ENCODE results near the gene NCOA5.

Gene NCOA5

DNA sequence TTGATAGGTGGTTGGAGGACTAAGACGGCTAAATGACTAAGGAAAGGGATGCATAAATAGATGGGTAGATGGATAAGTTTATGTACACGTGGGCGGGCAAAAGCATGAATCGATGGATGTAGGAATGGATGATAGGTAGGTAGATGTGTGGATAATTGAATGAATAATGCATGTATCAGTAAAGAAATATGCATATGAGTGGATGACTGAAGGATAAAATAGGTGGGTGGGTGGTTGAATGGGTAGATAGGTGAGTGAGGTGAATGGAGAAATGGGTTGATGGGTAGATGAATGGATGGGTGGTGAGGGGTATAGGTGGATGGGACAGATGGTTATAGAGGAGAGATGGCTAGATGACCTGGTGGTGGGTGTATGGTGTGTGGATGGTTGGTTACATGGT, 40.6 kb downstream of the NCOA5 start:
- Histone ChIP-seq H3K4me3 (no peak overlapping the region), H3K27ac (no peak overlapping the region)

DNA sequence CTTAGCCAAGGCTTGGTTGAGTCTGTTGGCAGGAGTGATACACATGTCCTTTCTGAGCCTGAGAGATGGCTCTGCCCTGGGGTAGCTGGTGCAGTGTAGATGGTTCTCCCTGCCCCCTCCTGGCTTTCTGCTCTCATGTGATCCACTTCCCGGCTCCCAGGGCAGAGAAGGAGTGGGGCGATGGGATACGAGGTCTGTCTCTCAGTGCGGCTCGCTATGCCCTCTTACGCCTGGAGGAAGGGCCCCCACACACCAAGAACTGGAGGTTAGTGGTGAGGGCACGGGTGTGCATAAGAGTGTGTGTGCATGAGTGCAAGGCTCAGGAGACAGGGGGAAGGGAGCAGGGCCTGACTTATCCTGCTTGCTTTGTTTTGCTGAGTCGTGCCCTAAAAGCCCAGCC, 41.9 kb downstream of the NCOA5 start:
- Histone ChIP-seq H3K4me3 (no peak overlapping the region), H3K27ac (no peak overlapping the region)

DNA sequence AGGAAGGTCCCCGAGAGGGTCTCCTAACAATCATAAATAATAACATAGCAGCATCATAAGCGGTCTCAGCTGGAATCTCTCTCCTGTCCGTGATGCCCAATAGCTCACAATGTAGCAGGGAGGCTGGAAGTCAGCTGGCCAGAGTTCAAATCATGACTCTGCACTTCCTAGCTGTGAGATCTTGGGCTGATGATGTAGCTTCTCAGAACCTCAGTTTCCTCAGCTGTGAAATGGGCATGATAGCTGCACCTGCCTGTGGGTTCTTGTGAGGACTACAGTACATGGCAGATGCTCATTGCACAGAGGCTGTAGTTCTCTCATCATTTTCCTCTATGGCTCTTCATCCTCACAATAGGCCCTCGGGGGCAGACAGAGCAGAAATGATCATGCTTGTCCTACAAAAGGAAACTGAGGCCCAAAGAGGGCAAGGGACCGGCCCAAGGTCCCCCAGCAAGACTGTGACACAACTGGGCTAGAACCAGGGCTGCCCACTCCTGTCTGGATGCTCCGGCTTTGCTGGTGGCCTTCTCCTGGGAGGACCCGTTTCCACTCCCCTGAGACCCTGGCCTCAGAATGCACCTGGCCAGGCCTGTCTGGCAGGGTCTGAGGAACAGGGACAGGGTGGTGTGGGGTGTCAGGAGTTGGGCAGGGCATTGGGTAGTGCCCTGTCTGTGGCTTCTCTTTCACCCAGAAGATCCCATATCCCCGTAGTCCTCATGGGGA, 43.0 kb downstream of the NCOA5 start:
- Histone ChIP-seq H3K4me3 (no peak overlapping the region), H3K27ac (no peak overlapping the region)

DNA sequence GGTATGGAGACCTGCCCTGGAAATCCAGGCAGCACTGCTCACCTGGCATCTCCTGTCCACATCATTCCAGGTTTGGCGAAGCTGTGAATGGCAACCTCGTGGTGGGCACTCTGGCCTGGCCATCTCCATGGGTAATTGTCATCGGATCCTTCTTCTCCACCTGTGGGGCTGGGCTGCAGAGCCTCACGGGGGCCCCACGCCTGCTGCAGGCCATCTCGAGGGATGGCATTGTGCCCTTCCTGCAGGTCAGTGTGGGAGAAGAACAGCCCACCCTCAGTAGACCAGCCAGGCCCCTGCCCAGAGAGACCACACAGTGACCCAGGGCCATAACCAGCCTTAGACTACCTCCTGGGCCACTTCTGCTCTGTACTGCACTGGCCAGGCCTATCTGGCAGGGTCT, 44.9 kb downstream of the NCOA5 start:
- no peak overlapping the region for H3K4me3 ChIP-seq
- no peak overlapping the region for H3K27ac ChIP-seq

DNA sequence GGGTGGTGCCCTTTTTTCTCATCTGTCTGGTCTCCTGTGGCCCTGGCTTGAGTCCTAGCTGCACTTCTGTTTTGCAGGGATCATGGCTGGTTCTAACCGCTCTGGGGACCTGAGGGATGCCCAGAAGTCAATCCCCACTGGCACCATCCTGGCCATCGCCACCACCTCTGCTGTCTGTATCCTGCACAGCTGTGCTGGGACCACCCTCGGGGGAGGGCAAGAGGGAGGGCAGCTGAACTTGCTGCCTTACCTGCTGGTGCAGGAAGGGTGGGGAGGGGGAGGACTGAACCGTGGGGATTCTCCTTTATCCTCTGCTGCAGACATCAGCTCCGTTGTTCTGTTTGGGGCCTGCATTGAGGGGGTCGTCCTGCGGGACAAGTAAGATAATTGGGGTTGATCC, 46.2 kb downstream of the NCOA5 start:
- Histone ChIP-seq H3K27ac (no peak overlapping the region), H3K4me3 (no peak overlapping the region)

DNA sequence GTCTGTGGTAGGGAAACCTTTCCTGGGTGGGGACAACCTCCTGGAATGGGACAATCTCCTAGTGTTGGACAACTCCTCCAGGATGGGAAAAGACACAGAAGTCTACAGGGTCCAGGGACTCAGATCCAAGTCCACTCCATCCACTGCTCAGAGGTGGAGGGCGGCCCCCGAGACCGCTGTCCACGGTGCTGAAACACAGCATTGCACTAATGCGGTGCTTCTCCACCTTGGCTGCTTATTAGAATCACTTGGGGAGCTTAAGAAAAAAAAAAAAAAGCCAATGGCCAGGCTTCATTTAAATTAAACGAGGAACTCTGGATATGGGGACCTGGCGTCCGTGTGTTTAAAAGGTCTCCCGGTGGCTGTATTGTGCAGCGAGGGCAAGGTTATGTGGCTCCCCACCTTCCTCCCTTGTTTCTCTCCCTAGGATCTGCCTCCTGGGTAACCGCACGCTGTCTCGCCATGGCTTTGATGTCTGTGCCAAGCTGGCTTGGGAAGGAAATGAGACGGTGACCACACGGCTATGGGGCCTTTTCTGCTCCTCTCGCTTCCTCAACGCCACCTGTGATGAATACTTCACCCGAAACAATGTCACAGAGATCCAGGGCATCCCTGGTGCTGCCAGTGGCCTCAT, 48.7 kb downstream of the NCOA5 start:
- no peak overlapping the region for H3K4me3 ChIP-seq

DNA sequence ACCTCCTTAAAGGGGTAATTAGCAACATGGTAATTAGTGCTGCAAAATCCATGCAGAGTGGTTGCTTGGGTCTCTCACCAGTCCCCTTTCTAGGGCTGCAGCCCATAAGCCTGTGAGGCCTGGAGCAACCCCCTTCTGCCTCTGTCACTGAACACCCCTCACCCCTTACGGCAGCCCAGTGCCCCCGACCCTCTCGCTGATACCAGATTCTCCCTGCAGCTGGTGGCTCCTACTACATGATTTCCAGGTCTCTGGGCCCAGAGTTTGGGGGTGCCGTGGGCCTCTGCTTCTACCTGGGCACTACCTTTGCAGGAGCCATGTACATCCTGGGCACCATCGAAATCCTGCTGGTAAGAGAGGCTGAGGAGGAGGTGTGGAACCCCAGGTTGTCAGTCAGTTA, 52.7 kb downstream of the NCOA5 start:
- no peak overlapping the region for H3K4me3 ChIP-seq
- H3K27ac ChIP-seq: no peak overlapping the region

More for the DNA sequence above, 48.7 kb downstream of the NCOA5 start:
- no peak overlapping the region for H3K27ac ChIP-seq

DNA sequence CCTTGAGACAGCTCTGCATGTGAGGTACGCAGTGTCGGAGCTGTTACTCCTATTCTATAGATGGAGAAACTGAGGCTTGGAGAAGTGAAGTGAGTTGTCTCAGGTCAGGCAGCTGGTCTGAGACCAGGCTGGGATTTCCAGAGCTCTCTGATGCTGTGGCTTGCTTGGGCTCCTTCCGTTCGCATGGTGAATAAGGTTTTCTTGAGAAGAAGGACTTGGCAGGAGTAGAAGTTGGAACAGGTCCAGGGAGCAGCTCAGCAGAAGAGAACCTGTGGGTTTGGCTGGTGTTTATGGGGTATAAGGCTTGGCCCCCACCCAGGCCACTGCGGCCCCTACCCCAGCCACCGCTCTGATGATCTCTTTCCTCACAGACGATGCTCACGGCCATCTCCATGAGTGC, 53.4 kb downstream of the NCOA5 start:
- no peak overlapping the region for H3K4me3 ChIP-seq

DNA sequence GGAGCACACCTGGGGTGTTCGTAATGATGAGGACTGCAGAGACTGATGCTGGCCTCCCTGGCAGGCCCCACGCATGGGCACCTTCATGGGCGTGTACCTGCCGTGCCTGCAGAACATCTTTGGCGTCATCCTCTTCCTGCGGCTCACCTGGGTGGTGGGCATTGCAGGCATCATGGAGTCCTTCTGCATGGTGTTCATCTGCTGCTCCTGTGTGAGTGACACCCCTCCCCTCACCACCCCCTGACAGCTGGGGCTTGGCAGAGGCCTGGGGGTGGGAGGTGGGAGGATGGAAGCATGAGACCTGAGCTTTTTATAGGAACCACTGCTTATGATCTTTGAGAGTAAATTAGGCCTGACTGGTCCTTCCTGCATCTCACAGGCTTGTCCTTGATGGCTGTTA, 54.0 kb downstream of the NCOA5 start:
- H3K27ac ChIP-seq: no peak overlapping the region
- H3K4me3 ChIP-seq: no peak overlapping the region

More for the DNA sequence above, 53.4 kb downstream of the NCOA5 start:
- H3K27ac ChIP-seq: no peak overlapping the region

DNA sequence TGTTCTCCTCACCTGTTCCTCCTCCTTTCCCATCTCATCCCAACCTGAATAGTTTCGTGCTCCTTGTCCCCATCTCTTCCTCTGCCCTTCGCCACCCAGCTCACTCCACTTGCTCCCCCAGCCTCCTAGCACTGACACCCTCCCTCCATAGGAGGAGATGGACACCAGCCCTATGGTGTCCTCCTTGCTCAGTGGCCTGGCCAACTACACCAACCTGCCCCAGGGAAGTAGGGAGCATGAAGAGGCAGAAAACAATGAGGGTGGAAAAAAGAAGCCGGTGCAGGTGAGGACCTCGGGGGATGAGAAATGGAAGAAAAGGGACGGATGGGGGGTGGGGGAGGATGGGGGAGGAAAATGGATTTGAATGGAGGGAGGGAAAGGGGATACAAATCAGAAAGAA, 54.5 kb downstream of the NCOA5 start:
- Histone ChIP-seq H3K4me3 (no peak overlapping the region), H3K27ac (no peak overlapping the region)

DNA sequence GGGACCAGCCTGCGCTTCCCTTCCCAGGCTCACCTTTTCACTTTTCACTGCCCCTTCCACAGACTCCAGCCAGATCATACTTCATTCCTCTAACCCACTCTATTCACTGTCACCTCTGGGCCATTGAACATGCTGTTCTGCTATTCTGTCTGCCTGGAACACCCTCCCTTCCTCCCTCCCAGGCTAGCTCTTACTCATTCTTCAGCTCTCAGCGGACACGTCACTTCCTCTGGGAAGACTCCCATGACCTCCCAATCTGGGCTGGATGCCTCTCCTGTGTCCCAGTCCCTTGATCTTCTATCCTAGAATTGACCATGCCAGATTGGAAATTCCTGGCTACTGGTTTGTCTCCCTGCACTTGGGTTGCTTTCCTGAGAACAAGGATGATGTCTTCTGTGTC, 55.7 kb downstream of the NCOA5 start:
- no peak overlapping the region for H3K27ac ChIP-seq
- no peak overlapping the region for H3K4me3 ChIP-seq

DNA sequence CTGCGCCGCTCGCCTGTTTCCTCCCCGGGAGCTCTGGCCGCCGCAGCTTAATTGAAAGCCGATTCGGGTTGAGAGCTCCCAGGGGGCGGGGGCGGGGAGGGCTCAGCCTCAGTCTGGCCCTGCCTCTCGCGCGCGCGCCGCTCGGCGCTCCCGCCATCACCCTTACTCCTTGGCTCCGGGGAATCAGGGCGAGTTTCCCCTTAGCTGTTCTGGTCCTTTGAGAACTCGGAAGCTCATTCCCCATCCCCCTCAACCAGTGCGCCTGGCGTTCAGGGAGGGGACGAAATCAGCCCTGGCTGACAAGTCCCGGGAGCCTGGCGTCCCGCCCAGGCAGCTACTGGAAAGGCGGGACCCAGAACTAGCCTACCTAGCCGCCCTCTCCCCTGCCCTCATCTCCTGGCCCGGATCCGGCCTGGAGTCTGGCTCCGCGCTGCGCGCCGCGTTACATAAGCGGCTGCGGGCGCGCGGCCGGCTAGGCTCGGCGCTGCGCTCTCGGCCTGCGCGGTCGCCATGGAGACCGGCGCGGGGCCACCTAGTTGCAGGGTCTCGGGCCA, 58.0 kb downstream of the NCOA5 start:
- Histone ChIP-seq H3K4me3 (peak overlapping the region in 2 of 7 experiments; percentile 0 to 22), H3K27ac (no peak overlapping the region)

DNA sequence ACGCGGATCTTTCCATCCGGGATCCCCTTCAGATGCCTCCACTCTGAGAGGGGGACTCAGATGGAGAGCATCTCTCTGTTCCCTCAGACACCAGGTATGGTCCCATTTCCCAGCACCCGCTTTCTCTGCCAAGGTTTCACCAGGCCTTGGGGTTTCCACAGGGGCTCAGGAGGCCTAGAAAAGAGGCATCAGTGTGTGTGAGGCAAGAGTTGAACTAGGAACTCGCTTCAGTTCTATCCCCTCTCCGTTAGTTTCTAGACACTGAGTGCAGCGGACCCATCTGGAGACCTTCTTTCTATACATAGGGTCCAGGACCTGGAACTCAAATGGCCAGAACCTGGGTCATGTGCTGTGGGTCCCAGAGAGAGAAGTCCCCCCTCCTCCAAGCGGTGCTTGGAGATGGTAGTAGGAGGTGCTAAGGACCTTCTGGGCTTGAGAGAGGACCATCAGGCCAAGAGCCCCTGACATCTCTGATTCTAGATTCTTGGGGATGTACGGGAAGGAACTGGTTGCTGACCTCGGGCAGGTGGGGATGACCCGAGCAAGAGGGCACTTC, 58.7 kb downstream of the NCOA5 start:
- no peak overlapping the region for H3K27ac ChIP-seq
- no peak overlapping the region for H3K4me3 ChIP-seq

DNA sequence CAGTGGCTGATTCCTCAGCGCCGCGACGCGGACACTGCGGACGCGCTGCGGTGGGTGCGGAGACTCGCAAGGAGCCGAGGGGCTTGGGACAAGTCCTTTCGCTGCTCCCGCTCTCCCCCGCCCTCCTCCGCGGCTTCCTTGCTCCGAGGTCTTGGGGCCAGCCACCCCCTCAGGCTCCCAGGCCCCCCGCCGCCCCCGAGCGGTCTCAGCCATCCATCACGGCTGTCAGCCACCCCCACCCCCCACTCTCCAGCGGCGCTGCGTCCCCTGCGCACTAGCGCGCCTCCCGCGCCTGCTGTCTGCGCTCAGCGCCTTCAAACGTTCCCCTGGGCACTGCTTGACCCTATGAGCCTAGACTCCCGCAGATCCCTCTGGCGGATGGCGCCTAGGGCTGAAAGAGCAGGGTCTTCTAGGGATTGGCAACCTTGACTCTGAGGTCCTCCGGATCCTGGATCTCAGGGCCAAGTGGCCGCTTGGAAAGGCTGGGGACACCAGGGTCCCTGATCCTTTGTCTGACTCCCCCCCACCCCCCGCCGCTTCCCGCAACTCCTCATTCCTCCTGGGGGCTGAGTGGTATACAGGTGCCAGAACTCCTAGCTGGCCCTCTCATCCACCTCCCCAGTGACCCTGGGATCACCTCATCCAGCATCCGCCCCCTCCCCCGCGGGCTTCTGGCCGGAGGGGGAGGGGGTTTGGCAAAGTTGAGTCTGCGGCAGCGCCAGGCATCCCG, 59.3 kb downstream of the NCOA5 start:
- no peak overlapping the region for H3K4me3 ChIP-seq
- H3K27ac ChIP-seq: no peak overlapping the region

DNA sequence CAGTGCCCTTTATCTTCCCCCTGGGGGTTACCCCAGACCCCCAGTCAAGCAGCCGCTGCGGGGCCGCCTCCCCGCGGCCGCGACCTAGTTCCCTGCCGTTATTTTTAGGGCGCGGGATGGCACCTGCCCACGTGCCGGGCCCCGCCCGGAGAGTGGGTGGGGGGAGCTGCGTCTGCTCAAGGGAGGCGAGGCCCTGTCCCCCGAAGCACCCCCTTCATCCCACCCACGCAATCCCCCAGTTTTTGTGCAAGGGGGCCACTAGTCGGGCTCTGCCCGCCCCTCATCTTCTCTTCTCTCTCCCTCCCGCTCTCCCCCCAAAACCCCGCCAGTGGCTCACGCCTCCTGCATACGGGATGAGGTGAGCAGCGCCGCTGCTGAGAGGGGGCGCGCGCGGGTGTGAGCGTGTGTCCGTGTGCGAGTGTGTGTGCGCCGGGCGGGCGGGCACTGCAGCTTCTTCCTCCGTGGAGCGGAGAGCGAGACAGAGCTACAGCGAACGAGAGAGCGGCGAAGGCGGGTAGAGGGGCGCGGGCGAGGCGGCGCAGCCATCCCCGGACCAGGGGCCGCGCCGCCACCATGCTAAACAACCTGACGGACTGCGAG, 60.9 kb downstream of the NCOA5 start, which contains the start of gene SLC12A5:
Gene SLC12A5 (plus strand): TSS at position 444 of the 600 bp plus-strand sequence. CDS start 130 bp downstream, at position 574.
- H3K4me3 ChIP-seq: no peak within 1 kb of the TSS
- H3K27ac ChIP-seq: no peak within 1 kb of the TSS

DNA sequence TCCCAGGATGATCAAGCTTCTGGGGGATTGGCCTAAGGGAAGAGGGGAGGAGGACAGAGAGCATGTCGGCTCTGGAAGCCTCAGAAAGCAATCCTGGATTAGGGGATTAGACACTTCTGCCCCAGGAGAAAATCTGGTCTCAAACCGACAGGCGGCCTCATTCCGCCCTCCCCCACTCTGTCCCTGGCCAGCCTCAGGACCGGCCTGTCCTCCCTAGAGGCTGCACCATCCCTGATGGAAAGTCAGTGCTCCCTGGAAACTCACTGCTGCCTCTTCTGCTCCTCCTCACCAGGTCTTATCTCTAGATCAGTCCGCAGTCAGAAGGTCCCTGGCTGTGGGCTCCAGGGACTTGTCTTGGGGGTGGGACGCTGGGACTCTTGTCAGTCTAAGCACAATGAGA, 61.7 kb downstream of the NCOA5 start:
- H3K4me3 ChIP-seq: no peak overlapping the region
- no peak overlapping the region for H3K27ac ChIP-seq

DNA sequence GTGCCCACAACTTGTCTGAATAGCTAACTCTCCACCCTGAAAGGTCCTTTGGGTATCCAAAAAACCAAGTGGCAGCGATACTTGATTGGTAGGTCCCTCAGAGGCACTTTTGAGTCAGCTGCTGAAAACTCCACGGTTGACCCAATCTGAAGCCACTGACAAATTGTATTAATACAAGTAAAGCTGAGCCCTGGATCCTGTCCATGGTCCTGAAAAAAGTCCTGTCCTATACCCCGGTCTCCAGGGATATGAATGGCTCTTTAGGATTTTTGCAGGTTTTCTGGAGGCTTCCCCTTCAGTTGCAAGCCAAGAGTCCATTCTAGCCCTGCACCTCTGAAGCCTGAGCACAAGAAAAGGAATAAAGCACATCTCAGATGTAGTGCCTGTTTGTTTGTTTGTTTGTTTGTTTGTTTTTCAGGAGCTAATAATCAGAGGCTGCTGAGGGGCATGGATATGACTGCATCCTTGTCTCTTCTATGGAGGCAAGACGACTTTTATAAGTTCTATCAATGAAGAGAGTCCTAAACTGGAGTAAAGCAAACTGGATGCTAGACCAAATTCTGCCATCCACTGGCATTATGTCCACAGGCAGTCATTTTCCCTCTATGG, 62.4 kb downstream of the NCOA5 start:
- Histone ChIP-seq H3K27ac (no peak overlapping the region), H3K4me3 (no peak overlapping the region)

DNA sequence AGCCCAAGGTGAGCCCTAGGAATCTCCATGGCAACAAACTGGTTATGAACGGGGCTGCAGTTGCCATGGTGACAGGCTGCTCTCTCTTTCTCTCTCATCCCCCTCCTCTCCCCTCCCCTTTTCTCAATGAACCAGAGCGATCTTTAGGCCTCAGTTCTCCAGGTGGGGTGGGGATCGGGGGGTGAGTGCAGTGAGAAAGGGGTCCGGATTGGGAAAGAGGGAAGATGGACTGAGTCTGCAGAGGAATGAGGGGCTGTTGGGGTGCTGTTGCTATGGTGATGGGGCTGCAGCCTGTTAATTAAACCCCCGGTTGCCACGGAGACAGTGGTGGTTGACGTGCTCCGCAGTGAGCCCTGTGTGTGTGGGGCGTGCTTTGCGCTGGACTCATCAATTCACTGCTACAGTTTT, 64.4 kb downstream of the NCOA5 start:
- Histone ChIP-seq H3K27ac (no peak overlapping the region), H3K4me3 (no peak overlapping the region)

DNA sequence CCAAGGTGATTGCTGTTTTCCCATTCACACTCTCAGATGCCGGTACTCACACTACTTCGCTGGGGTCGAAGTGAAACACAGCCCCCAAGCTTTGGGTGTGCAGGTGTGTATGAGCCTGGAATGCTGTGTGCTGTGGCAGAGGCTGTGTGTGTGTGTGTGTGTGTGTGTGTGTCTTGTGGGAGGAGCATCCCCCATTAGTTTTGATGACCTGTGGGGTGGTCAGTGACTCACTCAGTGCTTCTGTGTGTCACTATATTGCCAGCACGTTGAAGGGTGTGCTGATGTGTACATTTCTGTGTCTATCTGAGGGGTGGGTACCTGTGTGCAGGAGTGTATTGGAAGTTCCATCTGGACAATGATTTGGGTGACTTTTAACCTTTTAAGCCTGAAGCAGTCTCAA, 65.8 kb downstream of the NCOA5 start:
- no peak overlapping the region for H3K27ac ChIP-seq
- H3K4me3 ChIP-seq: no peak overlapping the region

DNA sequence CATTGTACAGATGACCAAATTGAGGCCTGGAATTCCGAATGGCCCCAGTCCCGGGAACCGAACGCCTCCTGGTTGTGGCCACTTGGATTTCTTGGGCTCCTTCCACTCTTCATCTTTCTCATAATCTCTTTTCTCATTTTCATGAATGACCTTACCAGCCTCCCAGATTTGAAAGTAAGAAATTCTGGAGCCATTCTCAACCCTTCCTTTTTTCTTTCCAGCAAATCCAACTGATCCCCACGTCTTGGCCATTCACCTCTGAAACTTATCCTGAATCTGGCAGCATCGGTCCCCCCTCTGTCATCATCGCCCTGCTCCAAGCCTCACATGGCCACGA, 66.6 kb downstream of the NCOA5 start:
- no peak overlapping the region for H3K27ac ChIP-seq
- H3K4me3 ChIP-seq: no peak overlapping the region
